Esophagus squamous epithelium (tissue), 4 donors: Measurements from ENCODE around the gene AP3B1.

Source experiments
- POLR2A ChIP-seq, 4 donors: fragments of 450-650 bp; IDR thresholded peaks; one replicate each; pipeline ENCODE4 v1.6.1; 2017; ENCODE audit warnings: antibody characterized with exemption in 4 of 4, mild to moderate bottlenecking in 4 of 4, moderate library complexity in 3 of 4
- TF ChIP-seq, protein P1 (sequence below), 6 experiments: fragments of 450-650 bp in 4 of 6; fragments of 200-600 bp in 2 of 6; sonication (generic) in 2 of 6; IDR thresholded peaks; one replicate each; pipeline ENCODE4 v1.5.1; 2016 to 2019; ENCODE audit warnings: antibody characterized with exemption in 6 of 6, mild to moderate bottlenecking in 4 of 6, moderate library complexity in 4 of 6

DNA sequence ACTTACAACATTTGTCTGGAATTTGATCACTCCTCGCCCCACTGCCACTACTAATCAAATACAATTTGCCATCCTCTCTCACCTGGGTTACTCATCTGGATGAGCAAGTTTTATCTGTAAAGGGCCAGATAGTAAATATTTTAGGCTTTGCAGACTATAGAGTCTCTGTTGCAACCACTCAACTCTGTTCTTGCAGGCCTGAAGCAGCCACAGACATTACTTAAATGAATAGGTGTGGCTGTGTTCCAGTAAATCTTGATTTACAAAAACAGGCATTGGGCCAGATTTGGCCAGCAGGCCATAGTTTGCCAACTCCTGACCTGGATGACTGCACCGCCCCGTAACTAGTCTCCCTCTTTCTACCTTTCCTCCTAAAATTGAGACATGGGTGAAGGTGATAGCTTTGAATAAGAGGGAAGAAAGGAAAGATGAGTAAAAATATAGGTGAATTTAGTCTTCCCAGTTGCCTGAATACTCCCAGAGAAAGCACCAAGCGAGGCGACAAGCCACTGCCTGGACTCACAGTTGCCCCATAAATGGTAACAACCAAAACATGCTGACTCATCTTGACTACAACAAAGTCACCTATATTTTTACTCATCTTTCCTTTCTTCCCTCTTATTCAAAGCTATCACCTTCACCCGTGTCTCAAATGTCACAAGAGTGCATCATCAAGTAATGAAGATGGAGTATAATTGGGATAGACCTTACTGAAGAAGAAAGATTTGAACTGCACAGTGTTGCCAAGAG, 33.4 kb upstream of the AP3B1 start:
- TF ChIP-seq, protein P1, sequence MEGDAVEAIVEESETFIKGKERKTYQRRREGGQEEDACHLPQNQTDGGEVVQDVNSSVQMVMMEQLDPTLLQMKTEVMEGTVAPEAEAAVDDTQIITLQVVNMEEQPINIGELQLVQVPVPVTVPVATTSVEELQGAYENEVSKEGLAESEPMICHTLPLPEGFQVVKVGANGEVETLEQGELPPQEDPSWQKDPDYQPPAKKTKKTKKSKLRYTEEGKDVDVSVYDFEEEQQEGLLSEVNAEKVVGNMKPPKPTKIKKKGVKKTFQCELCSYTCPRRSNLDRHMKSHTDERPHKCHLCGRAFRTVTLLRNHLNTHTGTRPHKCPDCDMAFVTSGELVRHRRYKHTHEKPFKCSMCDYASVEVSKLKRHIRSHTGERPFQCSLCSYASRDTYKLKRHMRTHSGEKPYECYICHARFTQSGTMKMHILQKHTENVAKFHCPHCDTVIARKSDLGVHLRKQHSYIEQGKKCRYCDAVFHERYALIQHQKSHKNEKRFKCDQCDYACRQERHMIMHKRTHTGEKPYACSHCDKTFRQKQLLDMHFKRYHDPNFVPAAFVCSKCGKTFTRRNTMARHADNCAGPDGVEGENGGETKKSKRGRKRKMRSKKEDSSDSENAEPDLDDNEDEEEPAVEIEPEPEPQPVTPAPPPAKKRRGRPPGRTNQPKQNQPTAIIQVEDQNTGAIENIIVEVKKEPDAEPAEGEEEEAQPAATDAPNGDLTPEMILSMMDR (IDR thresholded peaks at IDR 0.05), result no peak
- TF ChIP-seq POLR2A (IDR thresholded peaks at IDR 0.05), result no peak
